Vagina (tissue), 2 donors: Measurements from ENCODE around the gene LDB1.

Experiments used
- CTCF ChIP-seq, 3 experiments: fragments of 450-650 bp in 2 of 3; fragments of 200-600 bp in 1 of 3; sonication (generic) in 1 of 3; IDR thresholded peaks; one replicate each; pipeline ENCODE4 v1.5.1; 2017 to 2019; ENCODE audit warnings: antibody characterized with exemption in 3 of 3, mild to moderate bottlenecking in 2 of 3, moderate library complexity in 2 of 3
- POLR2A ChIP-seq, 2 donors: fragments of 450-650 bp; IDR thresholded peaks; one replicate each; pipeline ENCODE4 v1.6.1; 2017; ENCODE audit warnings: antibody characterized with exemption in 2 of 2, mild to moderate bottlenecking in 2 of 2, moderate library complexity in 2 of 2
- POLR2AphosphoS5 ChIP-seq, 2 donors: sonication (generic); formaldehyde crosslinking; IDR thresholded peaks; one replicate each; pipeline ENCODE4 v1.9.0; 2017; ENCODE audit warnings: antibody characterized with exemption in 2 of 2, mild to moderate bottlenecking in 2 of 2, low read depth in 1 of 2; ENCODE audit not compliant: insufficient read depth in 1 of 2

GRCh38 chr10:102113261-102113955, 6.8 kb downstream of the LDB1 start:
- no peak for TF ChIP-seq CTCF (IDR thresholded peaks at IDR 0.05)
- no peak for TF ChIP-seq POLR2AphosphoS5 (IDR thresholded peaks at IDR 0.05; ENCODE audit: insufficient read depth in 1 of 2, low read depth in 1 of 2)
- TF ChIP-seq POLR2A (IDR thresholded peaks at IDR 0.05): no peak
